Neural cell (in vitro differentiated cells): ENCODE measurements around the gene RUNX1.

Experiments used
- CTCF ChIP-seq: fragments of 450-650 bp; IDR thresholded peaks from 2 replicates; pipeline ENCODE4 v1.5.1; 2014; ENCODE audit warnings: antibody characterized with exemption, mild to moderate bottlenecking, moderate library complexity; ENCODE audit not compliant: poor library complexity, severe bottlenecking
- EZH2 ChIP-seq: fragments of 200-600, 300-800 bp; shearing (Covaris generic), sonication (generic); IDR thresholded peaks from 2 replicates; pipeline ENCODE4 v1.6.1; 2014; ENCODE audit warnings: antibody characterized with exemption, low read length, borderline replicate concordance, mild to moderate bottlenecking; ENCODE audit not compliant: insufficient read depth, poor library complexity, severe bottlenecking
- POLR2AphosphoS5 ChIP-seq: IDR thresholded peaks from 2 replicates; pipeline ENCODE4 v1.6.1; 2012
- RAD21 ChIP-seq: fragments of 450-650 bp; conservative IDR thresholded peaks from 2 replicates; pipeline ENCODE4 v1.6.1; 2014; ENCODE audit warnings: antibody characterized with exemption, mild to moderate bottlenecking, moderate library complexity
- REST ChIP-seq: IDR thresholded peaks from 2 replicates; pipeline ENCODE4 v1.6.1; 2012; ENCODE audit warnings: borderline replicate concordance
- SMC3 ChIP-seq: fragments of 450-650 bp; conservative IDR thresholded peaks from 2 replicates; pipeline ENCODE4 v1.6.1; 2014; ENCODE audit warnings: antibody characterized with exemption, mild to moderate bottlenecking, moderate library complexity; ENCODE audit not compliant: poor library complexity
- TAF1 ChIP-seq: IDR thresholded peaks from 2 replicates; pipeline ENCODE4 v1.6.1; 2012; ENCODE audit warnings: low read depth

- TF ChIP-seq CTCF (no peak), EZH2 (no peak), POLR2AphosphoS5 (no peak), REST (no peak), RAD21 (no peak), SMC3 (no peak), TAF1 (no peak)
Observed at GRCh38 chr21:34946385-34946840, 102.7 kb downstream of the RUNX1 start.
